ENCODE results near the gene TRABD2B.

Gene TRABD2B

GRCh38 chr1:47980501-47980900 is 16.7 kb downstream of the TRABD2B start:
- Histone ChIP-seq H3K9me2 (replicated peaks; ENCODE audit: insufficient read depth, low read length) (no peaks in the 10 kb centered on the region), H3K9ac (ENCODE audit: low read length) (no peak overlapping the region), H2AFZ (ENCODE audit: low read depth, low read length, severe bottlenecking) (no peak overlapping the region), H3K27me3 (ENCODE audit: low read length) (no peaks in the 10 kb centered on the region), H4K20me1 (ENCODE audit: low read depth, low read length) (no peaks in the 10 kb centered on the region), H3K27ac (ENCODE audit: low read depth, low read length) (no peak overlapping the region), H3F3A (ENCODE audit: insufficient read depth) (no peaks in the 10 kb centered on the region), H3K79me2 (ENCODE audit: insufficient read depth, low read length) (no peaks in the 10 kb centered on the region), H3K4me2 (ENCODE audit: low read depth, low read length, poor library complexity, severe bottlenecking) (no peak overlapping the region), H3K4me3 (ENCODE audit: insufficient read depth, low read length, poor library complexity, severe bottlenecking) (no peak overlapping the region), H3K9me3 (ENCODE audit: insufficient read depth, low read length) (no peaks in the 10 kb centered on the region), H3K36me3 (ENCODE audit: low read length) (no peaks in the 10 kb centered on the region)
- TF ChIP-seq CTCF (IDR thresholded peaks at IDR 0.05; ENCODE audit: insufficient read depth, low read length, poor library complexity, severe bottlenecking) (no peak), EZH2phosphoT487 (conservative IDR thresholded peaks at IDR 0.05; ENCODE audit: low read length) (no peak)

- no peaks in the 10 kb centered on the region for H3K36me3 ChIP-seq (ENCODE audit: low read length)
- no peak overlapping the region for H3K4me3 ChIP-seq (ENCODE audit: insufficient read depth, low read length, poor library complexity, severe bottlenecking)
- TF ChIP-seq CTCF (IDR thresholded peaks at IDR 0.05; ENCODE audit: insufficient read depth, low read length, poor library complexity, severe bottlenecking) = no peak
- no peak for TF ChIP-seq EZH2phosphoT487 (conservative IDR thresholded peaks at IDR 0.05; ENCODE audit: low read length)
Measured at GRCh38 chr1:47979724-47980123, 17.5 kb downstream of the TRABD2B start.

GRCh38 chr1:47978486-47978885 is 18.7 kb downstream of the TRABD2B start:
- no peak overlapping the region for H3K27ac ChIP-seq (ENCODE audit: low read depth, low read length)
- no peaks in the 10 kb centered on the region for H3K79me2 ChIP-seq (ENCODE audit: insufficient read depth, low read length)
- H3K9me3 ChIP-seq (ENCODE audit: insufficient read depth, low read length) = no peaks in the 10 kb centered on the region

More at GRCh38 chr1:47979724-47980123, 17.5 kb downstream of the TRABD2B start:
- Histone ChIP-seq H3K9ac (ENCODE audit: low read length) (no peak overlapping the region), H3K27me3 (ENCODE audit: low read length) (no peaks in the 10 kb centered on the region), H3K79me2 (ENCODE audit: insufficient read depth, low read length) (no peaks in the 10 kb centered on the region), H4K20me1 (ENCODE audit: low read depth, low read length) (no peaks in the 10 kb centered on the region), H3K27ac (ENCODE audit: low read depth, low read length) (no peak overlapping the region), H2AFZ (ENCODE audit: low read depth, low read length, severe bottlenecking) (no peak overlapping the region), H3F3A (ENCODE audit: insufficient read depth) (no peaks in the 10 kb centered on the region), H3K9me3 (ENCODE audit: insufficient read depth, low read length) (no peaks in the 10 kb centered on the region), H3K9me2 (replicated peaks; ENCODE audit: insufficient read depth, low read length) (no peaks in the 10 kb centered on the region), H3K4me2 (ENCODE audit: low read depth, low read length, poor library complexity, severe bottlenecking) (no peak overlapping the region)

More at GRCh38 chr1:47978486-47978885, 18.7 kb downstream of the TRABD2B start:
- Histone ChIP-seq H4K20me1 (ENCODE audit: low read depth, low read length) (no peaks in the 10 kb centered on the region), H3K4me3 (ENCODE audit: insufficient read depth, low read length, poor library complexity, severe bottlenecking) (no peak overlapping the region), H3K4me2 (ENCODE audit: low read depth, low read length, poor library complexity, severe bottlenecking) (no peak overlapping the region), H3K27me3 (ENCODE audit: low read length) (no peaks in the 10 kb centered on the region), H3F3A (ENCODE audit: insufficient read depth) (no peaks in the 10 kb centered on the region), H3K9me2 (replicated peaks; ENCODE audit: insufficient read depth, low read length) (no peaks in the 10 kb centered on the region), H3K36me3 (ENCODE audit: low read length) (no peaks in the 10 kb centered on the region), H2AFZ (ENCODE audit: low read depth, low read length, severe bottlenecking) (no peak overlapping the region), H3K9ac (ENCODE audit: low read length) (no peak overlapping the region)
- TF ChIP-seq EZH2phosphoT487 (conservative IDR thresholded peaks at IDR 0.05; ENCODE audit: low read length) (no peak), CTCF (IDR thresholded peaks at IDR 0.05; ENCODE audit: insufficient read depth, low read length, poor library complexity, severe bottlenecking) (no peak)
